HepG2 (cell line): ENCODE measurements around the gene CNN3. TPM values are rescaled to one million over a fixed set of nuclear protein-coding genes. Genes with fewer than 3 reads are reported as not detected.

ENCODE experiments used
- ATAC-seq: fragments of 200-7000 bp; cut with Tn5 transposase; 3 replicates; pipeline ENCODE4 v1.9.1; 2020; ENCODE audit warnings: mild to moderate bottlenecking, moderate library complexity
- BruUV-seq: library from RNA; stranded (reverse); fragments of 400-500 nt; replicated peaks from 2 replicates; lab custom pipeline; 2021; lab: Mats Ljungman, UMichigan
- CTCF ChIA-PET: fragments of 300-600 bp; formaldehyde crosslinking; extraction: SDS; loops from one replicate; lab custom pipeline; 2021; ENCODE audit warnings: low total read pairs, inconsistent platforms, low intra/inter-chr PET ratio; lab: Yijun Ruan, JAX
- POLR2A ChIA-PET: fragments of 350-600 bp; sonication (Branson Sonifier 250); formaldehyde crosslinking; loops from one replicate; lab custom pipeline; 2020; ENCODE audit warnings: antibody characterized with exemption, inconsistent platforms; lab: Yijun Ruan, JAX
- DNase-seq: peaks from one replicate; pipeline ENCODE4 v3.0.0-alpha.2; 2015; ENCODE audit warnings: low spot score
- FAIRE-seq: peaks from 3 replicates; lab custom pipeline; 2011; peaks lifted over from hg19 to GRCh38; lab: Jason Lieb, UNC
- H2AFZ ChIP-seq: one replicate; pipeline ENCODE4 v1.6.1; 2011; ENCODE audit warnings: low read length, inconsistent platforms
- H3K27ac ChIP-seq: fragments of 300-600 bp; 3 replicates; pipeline ENCODE4 v1.8.0; 2011; ENCODE audit warnings: mixed run types, mild to moderate bottlenecking, mixed read lengths, low read length, inconsistent platforms; ENCODE audit not compliant: insufficient read depth; ENCODE audit errors: extremely low read length
- H3K27me3 ChIP-seq, 2 experiments: fragments of 200-600 bp in 1 of 2; 2 replicates in 1 of 2; 3 replicates in 1 of 2; pipeline versions ENCODE4 v1.6.0 to v1.8.0; 2011; ENCODE audit warnings: low read length in 2 of 2, mild to moderate bottlenecking in 2 of 2, moderate library complexity in 2 of 2, inconsistent platforms in 1 of 2; ENCODE audit not compliant: insufficient read depth in 2 of 2, control insufficient read depth in 1 of 2
- H3K36me3 ChIP-seq, 2 experiments: fragments of 200-600 bp in 1 of 2; replicated peaks in 1 of 2; 2 replicates in 1 of 2; 3 replicates in 1 of 2; pipeline versions ENCODE4 v1.5.1 to v1.8.0; 2011; ENCODE audit warnings: low read length in 2 of 2, inconsistent platforms in 1 of 2; ENCODE audit not compliant: insufficient read depth in 2 of 2, control insufficient read depth in 1 of 2
- H3K4me1 ChIP-seq: 2 replicates; pipeline ENCODE4 v1.5.1; 2012; ENCODE audit warnings: low read length, inconsistent platforms; ENCODE audit not compliant: insufficient read depth
- H3K4me2 ChIP-seq: 2 replicates; pipeline ENCODE4 v1.6.0; 2011; ENCODE audit warnings: low read depth, low read length, inconsistent platforms
- H3K4me3 ChIP-seq, 3 experiments: fragments of 200-600 bp in 1 of 3; sonication (generic), shearing (Covaris generic) in 1 of 3; replicated peaks in 1 of 3; 2 replicates each; pipeline ENCODE4 v1.5.1; 2011 to 2016; ENCODE audit warnings: low read length in 3 of 3, inconsistent platforms in 2 of 3, low read depth in 2 of 3, mild to moderate bottlenecking in 2 of 3, control low read depth in 1 of 3, mixed read lengths in 1 of 3; ENCODE audit not compliant: insufficient read depth in 1 of 3
- H3K79me2 ChIP-seq: one replicate; pipeline ENCODE4 v1.6.1; 2011; ENCODE audit warnings: low read length, inconsistent platforms; ENCODE audit not compliant: insufficient read depth
- H3K9ac ChIP-seq: 2 replicates; pipeline ENCODE4 v1.6.0; 2011; ENCODE audit warnings: mild to moderate bottlenecking, low read depth, low read length, inconsistent platforms; ENCODE audit not compliant: insufficient read depth
- H3K9me3 ChIP-seq: 2 replicates; pipeline ENCODE4 v1.5.1; 2012; ENCODE audit warnings: mild to moderate bottlenecking, low read length
- H4K20me1 ChIP-seq: 2 replicates; pipeline ENCODE4 v1.6.0; 2011; ENCODE audit warnings: inconsistent platforms, mild to moderate bottlenecking, low read length, moderate library complexity; ENCODE audit not compliant: insufficient read depth
- AKAP8 ChIP-seq: sonication (generic); formaldehyde crosslinking; IDR thresholded peaks from 2 replicates; pipeline ENCODE4 v1.5.1; 2020; ENCODE audit warnings: mild to moderate bottlenecking, missing genetic modification reagents
- CENPX ChIP-seq: sonication (generic); formaldehyde crosslinking; IDR thresholded peaks from 2 replicates; pipeline ENCODE4 v1.9.0; 2021; ENCODE audit warnings: mild to moderate bottlenecking, missing genetic modification reagents, moderate library complexity
- HNRNPH1 ChIP-seq: fragments of 200-400 bp; formaldehyde crosslinking; optimal IDR thresholded peaks from 2 replicates; pipeline ENCODE3; 2017; ENCODE audit warnings: mild to moderate bottlenecking, low read depth, low read length
- IKZF1 ChIP-seq: fragments of 450-650 bp; IDR thresholded peaks from 2 replicates; pipeline ENCODE4 v1.7.1; 2016
- IKZF4 ChIP-seq: sonication (generic); formaldehyde crosslinking; IDR thresholded peaks from 2 replicates; pipeline ENCODE4 v1.5.1; 2020; ENCODE audit warnings: borderline replicate concordance, mild to moderate bottlenecking, low read depth, missing genetic modification reagents; ENCODE audit errors: not compliant biosample characterization
- IRF2 ChIP-seq: IDR thresholded peaks from 2 replicates; pipeline ENCODE4 v1.6.1; 2018; ENCODE audit warnings: missing genetic modification reagents, missing compliant biosample characterization
- ISL2 ChIP-seq: sonication (generic); formaldehyde crosslinking; IDR thresholded peaks from 2 replicates; pipeline ENCODE4 v1.5.0; 2020; ENCODE audit warnings: missing genetic modification reagents
- KMT2B ChIP-seq: IDR thresholded peaks from 2 replicates; pipeline ENCODE4 v1.6.1; 2016; ENCODE audit warnings: missing genetic modification reagents, missing compliant biosample characterization
- NCOA1 ChIP-seq: sonication (generic); formaldehyde crosslinking; IDR thresholded peaks from 2 replicates; pipeline ENCODE4 v1.9.0; 2021; ENCODE audit warnings: missing genetic modification reagents
- NR2F6 ChIP-seq, 2 experiments: IDR thresholded peaks; 2 replicates each; pipeline ENCODE4 v1.6.1; 2016; ENCODE audit warnings: antibody characterized with exemption in 1 of 2, mild to moderate bottlenecking in 1 of 2
- PRDM15 ChIP-seq: sonication (generic); formaldehyde crosslinking; IDR thresholded peaks from 2 replicates; pipeline ENCODE4 v1.4.0; 2020; ENCODE audit warnings: missing genetic modification reagents
- SOX6 ChIP-seq, 2 experiments: fragments of 450-650 bp in 1 of 2; sonication (generic) in 1 of 2; formaldehyde crosslinking in 1 of 2; IDR thresholded peaks; 2 replicates each; pipeline versions ENCODE4 v1.4.0 to v1.6.1; 2017 to 2020; ENCODE audit warnings: antibody characterized with exemption in 1 of 2, mild to moderate bottlenecking in 1 of 2, missing genetic modification reagents in 1 of 2
- XRCC5 ChIP-seq: fragments of 200-400 bp; formaldehyde crosslinking; optimal IDR thresholded peaks from 2 replicates; pipeline ENCODE3; 2017; ENCODE audit warnings: mild to moderate bottlenecking, low read length
- ZKSCAN8 ChIP-seq: IDR thresholded peaks from 2 replicates; pipeline ENCODE4 v1.6.1; 2016; ENCODE audit warnings: borderline replicate concordance, missing genetic modification reagents, missing compliant biosample characterization
- ZNF274 ChIP-seq: sonication (generic); formaldehyde crosslinking; IDR thresholded peaks from 2 replicates; pipeline ENCODE4 v1.5.1; 2020; ENCODE audit warnings: mild to moderate bottlenecking, missing genetic modification reagents
- WGBS: methylation state at CpG from one replicate; pipeline ENCODE4 v1.1.6; 2017; ENCODE audit warnings: low lambda C conversion rate; 5-methylcytosine and 5-hydroxymethylcytosine counted together
- in situ Hi-C: cut with HindIII; loops from 2 replicates; pipeline ENCODE4 v1.10.0; 2017; ENCODE audit warnings: low pct_unique_long_range_greater_than_20kb; ENCODE audit not compliant: extremely low pct_ligation_motif_present
- intact Hi-C: fragments of 100-400 bp; cut with micrococcal nuclease; formaldehyde crosslinking; loops from one replicate; pipeline ENCODE4 v1.10.0; 2022; ENCODE audit not compliant: unreplicated experiment
- polyA plus RNA-seq, 8 experiments: library from polyadenylated mRNA; depleted of rRNA in 3 of 8; stranded (reverse) in 7 of 8; unstranded in 1 of 8; fragments of >200 nt; fragmentation: Illumina TruSeq in 4 of 8; extraction: Trizol in 4 of 8; gene quantifications; 2 replicates each; pipeline versions ENCODE4 v1.2.1 to v1.2.3, GENCODE V29; 2011 to 2016; ENCODE audit warnings: low read depth in 4 of 8, missing spikeins in 1 of 8, mixed read lengths in 1 of 8; ENCODE audit not compliant: insufficient read depth in 1 of 8
- total RNA-seq, 5 experiments: library from RNA; depleted of rRNA; stranded (reverse); fragments of >200 nt; fragmentation: Illumina TruSeq; extraction: Trizol; gene quantifications; 2 replicates each; pipeline ENCODE4 v1.2.3, GENCODE V29; 2016; ENCODE audit warnings: low read depth in 1 of 5

The CNN3 gene
- total and polyA plus RNA-seq, 2 of the 13 experiments (the other 11 are each of a cell fraction or from before 2014, with no cell fraction given) = 113 to 223 TPM

GRCh38 chr1:94866164-94866807 is 60.6 kb downstream of the CNN3 start:
- Histone ChIP-seq H4K20me1 (no peaks in the 10 kb centered on the region), H3K9ac (no peak overlapping the region), H3K4me3 (no peak overlapping the region), H3K79me2 (no peaks in the 10 kb centered on the region), H3K36me3 (peaks cover 0 to 4% of the 10 kb centered on the region in 2 experiments; a peak in 3 of 5 replicates), H2AFZ (no peak overlapping the region), H3K4me2 (no peak overlapping the region), H3K4me1 (peaks cover 37% of the 10 kb centered on the region), H3K9me3 (no peaks in the 10 kb centered on the region), H3K27ac (no peak overlapping the region), H3K27me3 (no peaks in the 10 kb centered on the region)
- in situ Hi-C loops = loop anchor here (25.0 kb wide), 1 partner anchor 371 kb away; the partner anchor contains the start of gene RWDD3
- 95% methylated on average over 4 of the region's 4 CpGs for WGBS
- ATAC-seq (no peak), DNase-seq (no peak), FAIRE-seq (no peak)
- BruUV-seq = no TSS peak
- ChIA-PET POLR2A (no interaction called here), CTCF (no interaction called here)
- intact Hi-C loops = no loop called here
- TF ChIP-seq IKZF4 (CRISPR knock-in tag) (no peak), ZKSCAN8 (CRISPR knock-in tag) (no peak), PRDM15 (no peak), SOX6 (IDR thresholded peaks at IDR 0.05) (no peak), SOX6 (CRISPR knock-in tag; IDR thresholded peaks at IDR 0.05) (no peak), ZNF274 (CRISPR knock-in tag) (no peak), ISL2 (CRISPR knock-in tag) (no peak), AKAP8 (CRISPR knock-in tag) (no peak), NR2F6 (IDR thresholded peaks at IDR 0.05) (no peak), NR2F6 (CRISPR knock-in tag; IDR thresholded peaks at IDR 0.05) (no peak), NCOA1 (CRISPR knock-in tag) (no peak), IKZF1 (no peak), KMT2B (no peak), HNRNPH1 (no peak), CENPX (no peak), IRF2 (CRISPR knock-in tag) (no peak), XRCC5 (no peak)
